ENCODE measurements around the gene PDCD1LG2.

The PDCD1LG2 gene

GRCh38 chr9:5614985-5615384 is 104.7 kb downstream of the PDCD1LG2 start:
- no peak for DNase-seq

- DNase-seq = no peak
Observed at GRCh38 chr9:5617749-5618148, 107.4 kb downstream of the PDCD1LG2 start.

- no peak for DNase-seq
Observed at GRCh38 chr9:5620494-5620893, 110.2 kb downstream of the PDCD1LG2 start.

All from stimulated activated CD4-positive, alpha-beta T cell treated with anti-CD3 and anti-CD28 coated beads, Interleukin-2, amount 100 ng/mL, for 48 hours (primary cell).